Loucy (cell line): Measurements from ENCODE around the gene MROH8.

Experiments used
- CTCF ChIP-seq: fragments of 200-600 bp; sonication (generic); conservative IDR thresholded peaks from 2 replicates; pipeline ENCODE4 v1.5.1; 2014; ENCODE audit warnings: mild to moderate bottlenecking, antibody characterized with exemption, low read length
- EZH2phosphoT487 ChIP-seq: fragments of 200-600 bp; IDR thresholded peaks from 2 replicates; pipeline ENCODE4 v1.6.1; 2018; ENCODE audit warnings: antibody characterized with exemption, mild to moderate bottlenecking, moderate library complexity, borderline replicate concordance

- TF ChIP-seq CTCF (no peak), EZH2phosphoT487 (no peak)
Observed at GRCh38 chr20:37193226-37193625, 13.9 kb upstream of the MROH8 start.
